HEK293 (cell line): Measurements from ENCODE around the gene MAPRE2.

Experiments used
- ZBTB1 ChIP-seq: fragments of 450-650 bp; formaldehyde crosslinking; IDR thresholded peaks from 2 replicates; pipeline ENCODE4 v1.5.1; 2016; ENCODE audit warnings: missing biosample characterization, missing genetic modification characterization
- ZNF19 ChIP-seq: fragments of 450-650 bp; formaldehyde crosslinking; IDR thresholded peaks from 2 replicates; pipeline ENCODE4; 2016; ENCODE audit warnings: missing biosample characterization, missing genetic modification characterization, low read depth
- ZNF24 ChIP-seq: fragments of 450-650 bp; formaldehyde crosslinking; IDR thresholded peaks from 2 replicates; pipeline ENCODE4 v1.5.1; 2016; ENCODE audit warnings: missing biosample characterization, missing genetic modification characterization
- ZNF530 ChIP-seq: fragments of 450-650 bp; formaldehyde crosslinking; IDR thresholded peaks from 2 replicates; pipeline ENCODE4 v1.5.1; 2016; ENCODE audit warnings: low read depth, missing biosample characterization, missing genetic modification characterization
- ZNF626 ChIP-seq: fragments of 450-650 bp; sonication (Bioruptor Pico); formaldehyde crosslinking; IDR thresholded peaks from 2 replicates; pipeline ENCODE4 v1.5.1; 2018; ENCODE audit warnings: missing biosample characterization, missing genetic modification characterization, inconsistent platforms
- TF ChIP-seq, protein P1 (sequence below): fragments of 450-650 bp; formaldehyde crosslinking; IDR thresholded peaks from 2 replicates; pipeline ENCODE4 v1.5.1; 2016; ENCODE audit warnings: missing biosample characterization, missing genetic modification characterization

DNA sequence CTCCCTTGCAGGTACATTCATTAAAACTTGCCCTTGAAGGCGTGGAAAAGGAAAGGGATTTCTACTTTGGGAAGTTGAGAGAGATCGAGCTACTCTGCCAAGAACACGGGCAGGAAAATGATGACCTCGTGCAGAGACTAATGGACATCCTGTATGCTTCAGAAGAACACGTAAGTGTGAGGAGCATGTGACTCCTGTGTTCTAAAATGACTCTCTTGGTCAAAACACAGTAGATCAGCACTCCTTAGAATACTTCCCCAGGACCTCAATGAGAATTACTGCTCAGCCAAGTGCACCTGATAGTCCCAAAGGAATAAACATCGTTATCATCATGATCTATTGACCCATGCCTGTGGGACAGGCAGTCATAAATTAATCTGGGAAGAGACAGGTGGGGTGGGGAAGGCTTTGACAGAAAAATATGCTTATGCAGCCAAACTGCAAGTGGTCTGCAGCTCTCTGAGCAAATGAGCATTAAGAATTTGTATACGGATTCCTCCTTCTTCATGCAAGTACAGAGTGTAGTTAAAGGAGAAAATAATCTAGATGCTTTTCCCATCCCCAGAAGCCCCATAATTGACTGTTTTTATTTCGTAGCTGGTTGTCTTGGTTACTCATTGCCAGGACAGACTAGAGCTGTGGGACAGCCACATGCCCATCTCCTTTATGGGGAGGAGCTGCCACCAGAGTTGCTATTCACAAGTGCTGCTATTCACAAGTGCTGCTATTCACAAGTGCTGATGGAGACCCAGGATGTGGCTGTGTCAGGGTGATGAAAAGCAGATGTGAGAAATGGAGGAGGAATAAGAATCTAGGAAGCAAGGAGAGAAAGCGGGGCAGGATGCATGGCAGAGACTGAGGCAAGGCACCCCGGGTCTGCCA is 91.0 kb downstream of the MAPRE2 start:
- no peak for TF ChIP-seq ZNF19 (tag by site-specific recombination)
- TF ChIP-seq ZNF626, result no peak
- TF ChIP-seq ZBTB1 (tag by site-specific recombination), result no peak
- TF ChIP-seq ZNF24 (tag by site-specific recombination), result no peak
- TF ChIP-seq ZNF530, result no peak
- TF ChIP-seq, protein P1, sequence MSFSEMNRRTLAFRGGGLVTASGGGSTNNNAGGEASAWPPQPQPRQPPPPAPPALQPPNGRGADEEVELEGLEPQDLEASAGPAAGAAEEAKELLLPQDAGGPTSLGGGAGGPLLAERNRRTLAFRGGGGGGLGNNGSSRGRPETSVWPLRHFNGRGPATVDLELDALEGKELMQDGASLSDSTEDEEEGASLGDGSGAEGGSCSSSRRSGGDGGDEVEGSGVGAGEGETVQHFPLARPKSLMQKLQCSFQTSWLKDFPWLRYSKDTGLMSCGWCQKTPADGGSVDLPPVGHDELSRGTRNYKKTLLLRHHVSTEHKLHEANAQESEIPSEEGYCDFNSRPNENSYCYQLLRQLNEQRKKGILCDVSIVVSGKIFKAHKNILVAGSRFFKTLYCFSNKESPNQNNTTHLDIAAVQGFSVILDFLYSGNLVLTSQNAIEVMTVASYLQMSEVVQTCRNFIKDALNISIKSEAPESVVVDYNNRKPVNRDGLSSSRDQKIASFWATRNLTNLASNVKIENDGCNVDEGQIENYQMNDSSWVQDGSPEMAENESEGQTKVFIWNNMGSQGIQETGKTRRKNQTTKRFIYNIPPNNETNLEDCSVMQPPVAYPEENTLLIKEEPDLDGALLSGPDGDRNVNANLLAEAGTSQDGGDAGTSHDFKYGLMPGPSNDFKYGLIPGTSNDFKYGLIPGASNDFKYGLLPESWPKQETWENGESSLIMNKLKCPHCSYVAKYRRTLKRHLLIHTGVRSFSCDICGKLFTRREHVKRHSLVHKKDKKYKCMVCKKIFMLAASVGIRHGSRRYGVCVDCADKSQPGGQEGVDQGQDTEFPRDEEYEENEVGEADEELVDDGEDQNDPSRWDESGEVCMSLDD, result no peak
